Measurements from ENCODE around the gene SKAP1.

The SKAP1 gene

DNA sequence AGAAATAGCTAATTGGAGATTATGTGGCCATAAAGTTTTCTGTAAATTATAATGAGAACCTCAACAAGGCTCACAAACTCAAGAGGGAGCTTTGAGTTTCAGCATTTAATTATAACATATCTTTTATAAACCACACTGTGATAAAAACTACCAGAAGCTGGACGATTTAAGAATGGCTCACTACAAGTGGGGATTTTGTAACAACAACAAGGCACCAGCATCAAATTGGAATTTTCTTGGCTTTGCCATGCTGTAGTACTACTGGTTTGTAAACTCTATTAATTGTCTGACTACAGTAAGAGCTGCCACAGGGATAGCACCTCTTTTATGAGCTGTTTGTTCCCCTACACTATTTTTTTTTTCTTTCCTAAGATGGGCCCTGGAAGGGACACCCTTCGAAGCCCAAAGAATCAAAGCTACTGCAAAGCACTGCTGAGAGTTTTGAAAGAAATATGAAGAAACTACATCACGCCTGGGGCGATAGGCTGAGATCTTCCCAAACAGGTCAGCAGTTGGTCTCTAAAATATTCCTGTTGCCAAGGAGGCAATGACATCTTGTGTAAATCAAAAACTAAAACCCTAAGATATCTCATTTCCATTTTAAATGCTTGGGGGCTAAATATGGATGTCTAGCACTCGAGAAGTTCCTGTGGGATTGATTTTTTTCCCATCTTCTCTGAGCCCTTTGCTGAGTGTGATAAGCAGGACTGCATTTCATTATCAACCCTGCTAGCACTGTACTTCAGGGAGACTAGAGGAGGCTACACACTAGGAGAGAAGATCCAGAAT lies 40.9 kb downstream of the SKAP1 start:
- H3K27me3 ChIP-seq (ENCODE audit: low read length), result no peaks in the 10 kb centered on the region

DNA sequence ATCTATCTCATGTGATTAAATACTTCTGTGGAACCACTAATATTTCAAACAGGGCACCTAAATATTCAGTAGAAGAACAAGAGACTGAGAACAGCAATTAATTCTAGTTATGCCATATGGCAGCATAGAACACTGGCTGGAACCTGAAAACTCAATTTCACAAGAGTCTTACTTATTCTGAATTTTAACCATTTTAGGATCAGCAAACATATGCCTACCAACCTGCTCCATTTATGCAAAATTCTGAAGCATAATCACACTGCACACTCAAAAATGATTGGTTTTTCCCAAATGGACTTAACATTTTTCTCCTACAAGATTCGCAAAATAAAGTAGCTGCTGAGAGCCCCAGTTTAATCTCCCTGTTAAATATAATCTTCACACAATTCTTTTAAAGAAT lies 43.2 kb downstream of the SKAP1 start:
- H2AFZ ChIP-seq (ENCODE audit: low read depth, low read length, severe bottlenecking), result no peak overlapping the region
- H3K27ac ChIP-seq (ENCODE audit: low read depth, low read length), result no peak overlapping the region
- no peaks in the 10 kb centered on the region for H3K36me3 ChIP-seq (ENCODE audit: low read length)
- no peak overlapping the region for H3K4me2 ChIP-seq (ENCODE audit: low read depth, low read length, poor library complexity, severe bottlenecking)
- no peak for TF ChIP-seq EZH2phosphoT487 (conservative IDR thresholded peaks at IDR 0.05; ENCODE audit: low read length)
- TF ChIP-seq, protein P1, sequence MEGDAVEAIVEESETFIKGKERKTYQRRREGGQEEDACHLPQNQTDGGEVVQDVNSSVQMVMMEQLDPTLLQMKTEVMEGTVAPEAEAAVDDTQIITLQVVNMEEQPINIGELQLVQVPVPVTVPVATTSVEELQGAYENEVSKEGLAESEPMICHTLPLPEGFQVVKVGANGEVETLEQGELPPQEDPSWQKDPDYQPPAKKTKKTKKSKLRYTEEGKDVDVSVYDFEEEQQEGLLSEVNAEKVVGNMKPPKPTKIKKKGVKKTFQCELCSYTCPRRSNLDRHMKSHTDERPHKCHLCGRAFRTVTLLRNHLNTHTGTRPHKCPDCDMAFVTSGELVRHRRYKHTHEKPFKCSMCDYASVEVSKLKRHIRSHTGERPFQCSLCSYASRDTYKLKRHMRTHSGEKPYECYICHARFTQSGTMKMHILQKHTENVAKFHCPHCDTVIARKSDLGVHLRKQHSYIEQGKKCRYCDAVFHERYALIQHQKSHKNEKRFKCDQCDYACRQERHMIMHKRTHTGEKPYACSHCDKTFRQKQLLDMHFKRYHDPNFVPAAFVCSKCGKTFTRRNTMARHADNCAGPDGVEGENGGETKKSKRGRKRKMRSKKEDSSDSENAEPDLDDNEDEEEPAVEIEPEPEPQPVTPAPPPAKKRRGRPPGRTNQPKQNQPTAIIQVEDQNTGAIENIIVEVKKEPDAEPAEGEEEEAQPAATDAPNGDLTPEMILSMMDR (IDR thresholded peaks at IDR 0.05; ENCODE audit: insufficient read depth, low read length, poor library complexity, severe bottlenecking), result no peak
- H3K4me3 ChIP-seq (ENCODE audit: insufficient read depth, low read length, poor library complexity, severe bottlenecking), result no peak overlapping the region
- H3K9ac ChIP-seq (ENCODE audit: low read length), result no peak overlapping the region
- H3F3A ChIP-seq (ENCODE audit: insufficient read depth), result no peaks in the 10 kb centered on the region
- no peaks in the 10 kb centered on the region for H3K9me3 ChIP-seq (ENCODE audit: insufficient read depth, low read length)
- H3K27me3 ChIP-seq (ENCODE audit: low read length), result no peaks in the 10 kb centered on the region
- no peaks in the 10 kb centered on the region for H4K20me1 ChIP-seq (ENCODE audit: low read depth, low read length)
- no peaks in the 10 kb centered on the region for H3K9me2 ChIP-seq (replicated peaks; ENCODE audit: insufficient read depth, low read length)
- no peaks in the 10 kb centered on the region for H3K79me2 ChIP-seq (ENCODE audit: insufficient read depth, low read length)

More for the DNA sequence above, 40.9 kb downstream of the SKAP1 start:
- Histone ChIP-seq H4K20me1 (ENCODE audit: low read depth, low read length) (no peaks in the 10 kb centered on the region), H3K79me2 (ENCODE audit: insufficient read depth, low read length) (no peaks in the 10 kb centered on the region), H3K9ac (ENCODE audit: low read length) (no peak overlapping the region), H3K9me2 (replicated peaks; ENCODE audit: insufficient read depth, low read length) (no peaks in the 10 kb centered on the region), H2AFZ (ENCODE audit: low read depth, low read length, severe bottlenecking) (no peak overlapping the region), H3K4me2 (ENCODE audit: low read depth, low read length, poor library complexity, severe bottlenecking) (no peak overlapping the region), H3K27ac (ENCODE audit: low read depth, low read length) (no peak overlapping the region), H3K36me3 (ENCODE audit: low read length) (no peaks in the 10 kb centered on the region), H3F3A (ENCODE audit: insufficient read depth) (no peaks in the 10 kb centered on the region), H3K4me3 (ENCODE audit: insufficient read depth, low read length, poor library complexity, severe bottlenecking) (no peak overlapping the region), H3K9me3 (ENCODE audit: insufficient read depth, low read length) (no peaks in the 10 kb centered on the region)
- no peak for TF ChIP-seq EZH2phosphoT487 (conservative IDR thresholded peaks at IDR 0.05; ENCODE audit: low read length)
- TF ChIP-seq, protein P1 (IDR thresholded peaks at IDR 0.05; ENCODE audit: insufficient read depth, low read length, poor library complexity, severe bottlenecking), result no peak

- Histone ChIP-seq H3K27me3 (ENCODE audit: low read length) (no peaks in the 10 kb centered on the region), H3K27ac (ENCODE audit: low read depth, low read length) (no peak overlapping the region), H3K4me2 (ENCODE audit: low read depth, low read length, poor library complexity, severe bottlenecking) (no peak overlapping the region), H3K9ac (ENCODE audit: low read length) (no peak overlapping the region), H3F3A (ENCODE audit: insufficient read depth) (no peaks in the 10 kb centered on the region), H3K9me2 (replicated peaks; ENCODE audit: insufficient read depth, low read length) (no peaks in the 10 kb centered on the region), H3K9me3 (ENCODE audit: insufficient read depth, low read length) (no peaks in the 10 kb centered on the region), H3K79me2 (ENCODE audit: insufficient read depth, low read length) (no peaks in the 10 kb centered on the region), H2AFZ (ENCODE audit: low read depth, low read length, severe bottlenecking) (no peak overlapping the region), H3K4me3 (ENCODE audit: insufficient read depth, low read length, poor library complexity, severe bottlenecking) (no peak overlapping the region), H4K20me1 (ENCODE audit: low read depth, low read length) (no peaks in the 10 kb centered on the region), H3K36me3 (ENCODE audit: low read length) (no peaks in the 10 kb centered on the region)
- TF ChIP-seq, protein P1 (IDR thresholded peaks at IDR 0.05; ENCODE audit: insufficient read depth, low read length, poor library complexity, severe bottlenecking), result no peak
- no peak for TF ChIP-seq EZH2phosphoT487 (conservative IDR thresholded peaks at IDR 0.05; ENCODE audit: low read length)
These were observed 44.7 kb downstream of the SKAP1 start for GRCh38 chr17:48385319-48385718.

Data from SU-DHL-6 (cell line).